GM19324 (cell line): Measurements from ENCODE around the gene OR5K1.

Experiments
- ATAC-seq: cut with Tn5 transposase; IDR thresholded peaks from one replicate; pipeline ENCODE4 v1.9.1; 2021; ENCODE audit warnings: mild to moderate bottlenecking, moderate library complexity; ENCODE audit not compliant: unreplicated experiment, low FRiP score

OR5K1 gene

GRCh38 chr3:98462901-98463300 is at the start of gene OR5K1:
TSS of gene OR5K1 (plus strand) at chr3:98463201. CDS start at chr3:98469577, 6,376 bp downstream.
- no peak for ATAC-seq

GRCh38 chr3:98432575-98432974 is 30.4 kb upstream of the OR5K1 start:
- ATAC-seq, result no peak

GRCh38 chr3:98433764-98434163 is 29.2 kb upstream of the OR5K1 start:
- no peak for ATAC-seq

GRCh38 chr3:98434412-98434811 is 28.6 kb upstream of the OR5K1 start:
- no peak for ATAC-seq

- ATAC-seq, result no peak
Observed at GRCh38 chr3:98440283-98440682, 22.7 kb upstream of the OR5K1 start.

GRCh38 chr3:98445949-98446406 is 17.0 kb upstream of the OR5K1 start:
- peak; percentile 77 for ATAC-seq

GRCh38 chr3:98449606-98450193 is 13.3 kb upstream of the OR5K1 start:
- no peak for ATAC-seq

GRCh38 chr3:98450372-98450771 is 12.6 kb upstream of the OR5K1 start:
- ATAC-seq, result no peak

GRCh38 chr3:98453827-98454226 is 9.2 kb upstream of the OR5K1 start:
- no peak for ATAC-seq

GRCh38 chr3:98454929-98455328 is 8.1 kb upstream of the OR5K1 start:
- no peak for ATAC-seq

GRCh38 chr3:98457543-98457942 is 5.5 kb upstream of the OR5K1 start:
- ATAC-seq, result no peak

- no peak for ATAC-seq
Observed at GRCh38 chr3:98460220-98460619, 2.8 kb upstream of the OR5K1 start.

GRCh38 chr3:98482717-98483482 is 19.9 kb downstream of the OR5K1 start:
- no peak for ATAC-seq

- ATAC-seq, result no peak
Observed at GRCh38 chr3:98483626-98484025, 20.6 kb downstream of the OR5K1 start.

- ATAC-seq, result no peak
Observed at GRCh38 chr3:98497381-98497780, 34.4 kb downstream of the OR5K1 start, which contains the start of gene OR5K2. TSS of gene OR5K2 (plus strand) at chr3:98497681. CDS start at chr3:98497681, 0 bp downstream.

- no peak for ATAC-seq
Observed at GRCh38 chr3:98500019-98500418, 37.0 kb downstream of the OR5K1 start.

- no peak for ATAC-seq
Observed at GRCh38 chr3:98501270-98501669, 38.3 kb downstream of the OR5K1 start.

- ATAC-seq, result no peak
Observed at GRCh38 chr3:98501863-98502576, 39.0 kb downstream of the OR5K1 start.

- ATAC-seq, result no peak
Observed at GRCh38 chr3:98504539-98504938, 41.5 kb downstream of the OR5K1 start.

GRCh38 chr3:98508582-98508981 is 45.6 kb downstream of the OR5K1 start:
- no peak for ATAC-seq

GRCh38 chr3:98512576-98512975 is 49.6 kb downstream of the OR5K1 start:
- ATAC-seq, result no peak
